Forelimb muscle (tissue), 1 donor: ENCODE data around the gene HIPK3. TPM values are rescaled to one million over a fixed set of nuclear protein-coding genes. Genes with fewer than 3 reads are reported as not detected.
"Not testable (repeated sequence)": the region's sequence is repeated elsewhere in the genome, so short reads cannot be mapped to it uniquely, and the experiment has no call there.

ENCODE experiments used
- DNase-seq: peaks from one replicate; pipeline ENCODE4 v3.0.0-alpha.2; 2013; ENCODE audit warnings: low read depth
- polyA plus RNA-seq: library from polyadenylated mRNA; unstranded; fragments of 120-200 nt; gene quantifications from one replicate; pipeline ENCODE4 v1.2.1, GENCODE V29; 2013; ENCODE audit not compliant: insufficient read length

The HIPK3 gene
- polyA plus RNA-seq: 90.6 TPM

GRCh38 chr11:33257160-33257896 lies at the start of gene HIPK3:
Gene HIPK3, plus strand, starts transcription at chr11:33257381.
- DNase-seq: peak; percentile 71

GRCh38 chr11:33207408-33207985 lies 49.7 kb upstream of the HIPK3 start:
- no peak for DNase-seq

- DNase-seq: no peak
Measured at GRCh38 chr11:33208150-33208549, 49.0 kb upstream of the HIPK3 start.

- no peak for DNase-seq
Measured at GRCh38 chr11:33211153-33211552, 46.0 kb upstream of the HIPK3 start.

- DNase-seq: no peak
Measured at GRCh38 chr11:33211580-33211979, 45.6 kb upstream of the HIPK3 start.

- DNase-seq: no peak
Measured at GRCh38 chr11:33214187-33214586, 43.0 kb upstream of the HIPK3 start.

GRCh38 chr11:33214767-33215166 lies 42.4 kb upstream of the HIPK3 start:
- DNase-seq: no peak

- DNase-seq: not testable (repeated sequence)
Measured at GRCh38 chr11:33216676-33217075, 40.5 kb upstream of the HIPK3 start.

- DNase-seq: no peak
Measured at GRCh38 chr11:33222052-33222750, 35.0 kb upstream of the HIPK3 start.

- no peak for DNase-seq
Measured at GRCh38 chr11:33225371-33225770, 31.8 kb upstream of the HIPK3 start.

GRCh38 chr11:33227578-33228261 lies 29.5 kb upstream of the HIPK3 start:
- no peak for DNase-seq

- DNase-seq: no peak
Measured at GRCh38 chr11:33234397-33235190, 22.6 kb upstream of the HIPK3 start.

- no peak for DNase-seq
Measured at GRCh38 chr11:33237039-33237597, 20.1 kb upstream of the HIPK3 start.

- DNase-seq: no peak
Measured at GRCh38 chr11:33242575-33242974, 14.6 kb upstream of the HIPK3 start.

- DNase-seq: not testable (repeated sequence)
Measured at GRCh38 chr11:33243654-33244053, 13.5 kb upstream of the HIPK3 start.

- DNase-seq: no peak
Measured at GRCh38 chr11:33248416-33248971, 8.7 kb upstream of the HIPK3 start.

GRCh38 chr11:33256031-33256812 lies 959 bp upstream of the HIPK3 start:
- no peak for DNase-seq

- no peak for DNase-seq
Measured at GRCh38 chr11:33256813-33257159, 395 bp upstream of the HIPK3 start.

GRCh38 chr11:33257897-33258630 lies 883 bp downstream of the HIPK3 start:
- peak; percentile 77 for DNase-seq
